ENCODE data around the gene ZSCAN5A. TPM values are rescaled to one million over a fixed set of nuclear protein-coding genes. Genes with fewer than 3 reads are reported as not detected.

Gene ZSCAN5A
- total and polyA plus RNA-seq, 2 of the 13 experiments (the other 11 are each of a cell fraction or from before 2014, with no cell fraction given): 9.5 to 17.8 TPM

DNA sequence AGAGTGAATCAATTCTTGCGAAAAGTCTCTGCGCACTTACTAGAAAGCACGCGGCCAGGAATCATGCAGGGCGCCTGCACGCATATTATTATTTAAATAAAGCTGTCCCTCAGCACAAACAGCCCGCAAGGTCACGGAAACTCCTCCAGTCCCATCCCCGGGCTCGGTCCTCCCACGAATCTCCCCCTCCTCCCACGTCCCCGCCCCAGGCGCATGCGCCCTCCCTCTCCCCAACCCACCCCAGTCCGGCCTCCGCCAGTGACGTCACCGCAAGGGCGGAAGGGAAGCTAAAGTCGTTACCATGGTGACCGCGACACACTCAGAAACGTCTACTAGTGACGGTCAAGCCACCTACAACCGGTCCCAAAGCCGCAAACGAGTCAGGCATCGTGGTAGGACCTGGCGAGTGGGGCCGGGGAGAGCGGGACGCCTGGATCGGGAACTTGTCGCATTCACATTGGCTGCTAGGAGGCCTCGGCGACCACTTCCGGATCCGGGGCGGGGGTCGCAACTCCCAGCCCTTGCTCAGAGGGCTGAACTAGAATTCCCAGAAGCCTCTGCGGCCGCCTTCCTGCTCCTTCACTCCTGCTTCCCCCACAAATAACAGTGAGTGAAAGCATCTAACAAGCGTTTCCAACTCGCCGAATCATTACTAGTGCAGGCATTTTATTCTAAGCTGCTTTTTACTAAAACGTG is at the start of gene ZSCAN5A (continued):
- TF ChIP-seq PAXIP1 (CRISPR knock-in tag; conservative IDR thresholded peaks at IDR 0.05) (no peak; the same call in 1 of the 2 replicates), ZNF850 (CRISPR knock-in tag; conservative IDR thresholded peaks at IDR 0.05) (0 out of 2 replicates have a peak, but pooled peaks have one; percentile 56), ZNF556 (CRISPR knock-in tag; IDR thresholded peaks at IDR 0.05; ENCODE audit: borderline replicate concordance) (peak; percentile 20; the same call in 1 of the 2 replicates), CBX1 (IDR thresholded peaks at IDR 0.05; ENCODE audit: low read depth) (no peak), BCLAF1 (IDR thresholded peaks at IDR 0.05) (no peak), TBX3 (IDR thresholded peaks at IDR 0.05; ENCODE audit: borderline replicate concordance) (peak; percentile 12; the same call in 1 of the 2 replicates), KMT2B (CRISPR knock-in tag; IDR thresholded peaks at IDR 0.05) (0 out of 2 replicates have a peak, but pooled peaks have one; percentile 62), GATAD2A (CRISPR knock-in tag; IDR thresholded peaks at IDR 0.05) (no peak), GZF1 (CRISPR knock-in tag; IDR thresholded peaks at IDR 0.05) (peak; percentile 94; the same call in 1 of the 2 replicates), NPAS2 (CRISPR knock-in tag; IDR thresholded peaks at IDR 0.05; ENCODE audit: borderline replicate concordance) (no peak), ZNF652 (CRISPR knock-in tag; IDR thresholded peaks at IDR 0.05; ENCODE audit: borderline replicate concordance, low read depth) (no peak), ARID2 (CRISPR knock-in tag; IDR thresholded peaks at IDR 0.05; ENCODE audit: borderline replicate concordance) (no peak), FOSL2 (CRISPR knock-in tag; IDR thresholded peaks at IDR 0.05) (peak; percentile 31; the same call in 1 of the 2 replicates), MTA3 (CRISPR knock-in tag; IDR thresholded peaks at IDR 0.05) (no peak), MEIS1 (CRISPR knock-in tag; IDR thresholded peaks at IDR 0.05; ENCODE audit: borderline replicate concordance) (0 out of 2 replicates have a peak, but pooled peaks have one; percentile 4), GPN1 (CRISPR knock-in tag; IDR thresholded peaks at IDR 0.05; ENCODE audit: borderline replicate concordance) (no peak), XBP1 (CRISPR knock-in tag; IDR thresholded peaks at IDR 0.05) (0 out of 2 replicates have a peak, but pooled peaks have one; percentile 60), ZNF446 (CRISPR knock-in tag; IDR thresholded peaks at IDR 0.05) (peak; percentile 53; the same call in 1 of the 2 replicates)
- TF ChIP-seq, protein P1, sequence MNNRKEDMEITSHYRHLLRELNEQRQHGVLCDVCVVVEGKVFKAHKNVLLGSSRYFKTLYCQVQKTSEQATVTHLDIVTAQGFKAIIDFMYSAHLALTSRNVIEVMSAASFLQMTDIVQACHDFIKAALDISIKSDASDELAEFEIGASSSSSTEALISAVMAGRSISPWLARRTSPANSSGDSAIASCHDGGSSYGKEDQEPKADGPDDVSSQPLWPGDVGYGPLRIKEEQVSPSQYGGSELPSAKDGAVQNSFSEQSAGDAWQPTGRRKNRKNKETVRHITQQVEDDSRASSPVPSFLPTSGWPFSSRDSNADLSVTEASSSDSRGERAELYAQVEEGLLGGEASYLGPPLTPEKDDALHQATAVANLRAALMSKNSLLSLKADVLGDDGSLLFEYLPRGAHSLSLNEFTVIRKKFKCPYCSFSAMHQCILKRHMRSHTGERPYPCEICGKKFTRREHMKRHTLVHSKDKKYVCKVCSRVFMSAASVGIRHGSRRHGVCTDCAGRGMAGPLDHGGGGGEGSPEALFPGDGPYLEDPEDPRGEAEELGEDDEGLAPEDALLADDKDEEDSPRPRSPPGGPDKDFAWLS (CRISPR knock-in tag; IDR thresholded peaks at IDR 0.05; ENCODE audit: borderline replicate concordance): no peak
- TF ChIP-seq, protein P2, sequence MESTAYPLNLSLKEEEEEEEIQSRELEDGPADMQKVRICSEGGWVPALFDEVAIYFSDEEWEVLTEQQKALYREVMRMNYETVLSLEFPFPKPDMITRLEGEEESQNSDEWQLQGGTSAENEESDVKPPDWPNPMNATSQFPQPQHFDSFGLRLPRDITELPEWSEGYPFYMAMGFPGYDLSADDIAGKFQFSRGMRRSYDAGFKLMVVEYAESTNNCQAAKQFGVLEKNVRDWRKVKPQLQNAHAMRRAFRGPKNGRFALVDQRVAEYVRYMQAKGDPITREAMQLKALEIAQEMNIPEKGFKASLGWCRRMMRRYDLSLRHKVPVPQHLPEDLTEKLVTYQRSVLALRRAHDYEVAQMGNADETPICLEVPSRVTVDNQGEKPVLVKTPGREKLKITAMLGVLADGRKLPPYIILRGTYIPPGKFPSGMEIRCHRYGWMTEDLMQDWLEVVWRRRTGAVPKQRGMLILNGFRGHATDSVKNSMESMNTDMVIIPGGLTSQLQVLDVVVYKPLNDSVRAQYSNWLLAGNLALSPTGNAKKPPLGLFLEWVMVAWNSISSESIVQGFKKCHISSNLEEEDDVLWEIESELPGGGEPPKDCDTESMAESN (CRISPR knock-in tag; conservative IDR thresholded peaks at IDR 0.05): no peak

All from HepG2 (cell line).